Esophagus squamous epithelium (tissue), 5 donors: ENCODE measurements around the gene GRK5. TPM values are rescaled to one million over a fixed set of nuclear protein-coding genes. Genes with fewer than 3 reads are reported as not detected.

ENCODE experiments used
- DNase-seq: peaks from one replicate; lab custom pipeline; 2025; lab: John Stamatoyannopoulos, UW
- H3K27ac ChIP-seq, 4 donors: fragments of 200-600 bp; sonication (generic); one replicate each; pipeline ENCODE4 v1.5.1; 2016 to 2019; ENCODE audit warnings: mild to moderate bottlenecking in 1 of 4
- H3K27me3 ChIP-seq, 4 donors: fragments of 200-600 bp; sonication (generic); 1 replicate in 3 of 4; 2 replicates in 1 of 4; pipeline versions ENCODE4 v1.5.1 to v1.6.0; 2017 to 2021; ENCODE audit warnings: antibody characterized with exemption in 1 of 4
- H3K36me3 ChIP-seq, 3 donors: fragments of 200-600 bp; sonication (generic); one replicate each; pipeline ENCODE4 v1.5.1; 2016 to 2019
- H3K4me1 ChIP-seq, 3 donors: fragments of 200-600 bp; sonication (generic); one replicate each; pipeline ENCODE4 v1.5.1; 2017 to 2019
- H3K4me3 ChIP-seq, 4 donors: fragments of 200-600 bp; sonication (generic); 1 replicate in 3 of 4; 2 replicates in 1 of 4; pipeline ENCODE4 v1.5.1; 2016 to 2019; ENCODE audit warnings: mild to moderate bottlenecking in 2 of 4, moderate library complexity in 1 of 4
- H3K9me3 ChIP-seq, 3 donors: fragments of 200-600 bp; sonication (generic); one replicate each; pipeline ENCODE4 v1.5.1; 2016 to 2019
- POLR2A ChIP-seq, 4 donors: fragments of 450-650 bp; IDR thresholded peaks; one replicate each; pipeline ENCODE4 v1.6.1; 2017; ENCODE audit warnings: antibody characterized with exemption in 4 of 4, mild to moderate bottlenecking in 4 of 4, moderate library complexity in 3 of 4
- WGBS, 2 donors: methylation state at CpG; one replicate each; pipeline ENCODE4 v1.1.5; 2018; 5-methylcytosine and 5-hydroxymethylcytosine counted together
- intact Hi-C: fragments of 100-400 bp; cut with DNase I; formaldehyde crosslinking; loops from one replicate; pipeline ENCODE4 v1.15.0; 2022
- total RNA-seq, 4 donors: library from RNA; depleted of rRNA; stranded (reverse); fragments of >200 nt; gene quantifications; one replicate each; pipeline ENCODE4 v1.1.0, GENCODE V29; 2016
- TF ChIP-seq, protein P1 (sequence below), 6 experiments: fragments of 450-650 bp in 4 of 6; fragments of 200-600 bp in 2 of 6; sonication (generic) in 2 of 6; IDR thresholded peaks; one replicate each; pipeline ENCODE4 v1.5.1; 2016 to 2019; ENCODE audit warnings: antibody characterized with exemption in 6 of 6, mild to moderate bottlenecking in 4 of 6, moderate library complexity in 4 of 6
- donor health status: DM: yes; HTN: yes; CAD: no.

GRK5 gene
- total RNA-seq, 4 donors from 2014 or later = 2.4 to 18.9 (median 6.3) TPM

- H3K27me3 ChIP-seq = peaks cover 0 to 5% (median 0%) of the 10 kb centered on the region in 4 donors
- H3K4me1 ChIP-seq = peaks cover 0 to 12% (median 5%) of the 10 kb centered on the region in 3 donors
- TF ChIP-seq, protein P1, sequence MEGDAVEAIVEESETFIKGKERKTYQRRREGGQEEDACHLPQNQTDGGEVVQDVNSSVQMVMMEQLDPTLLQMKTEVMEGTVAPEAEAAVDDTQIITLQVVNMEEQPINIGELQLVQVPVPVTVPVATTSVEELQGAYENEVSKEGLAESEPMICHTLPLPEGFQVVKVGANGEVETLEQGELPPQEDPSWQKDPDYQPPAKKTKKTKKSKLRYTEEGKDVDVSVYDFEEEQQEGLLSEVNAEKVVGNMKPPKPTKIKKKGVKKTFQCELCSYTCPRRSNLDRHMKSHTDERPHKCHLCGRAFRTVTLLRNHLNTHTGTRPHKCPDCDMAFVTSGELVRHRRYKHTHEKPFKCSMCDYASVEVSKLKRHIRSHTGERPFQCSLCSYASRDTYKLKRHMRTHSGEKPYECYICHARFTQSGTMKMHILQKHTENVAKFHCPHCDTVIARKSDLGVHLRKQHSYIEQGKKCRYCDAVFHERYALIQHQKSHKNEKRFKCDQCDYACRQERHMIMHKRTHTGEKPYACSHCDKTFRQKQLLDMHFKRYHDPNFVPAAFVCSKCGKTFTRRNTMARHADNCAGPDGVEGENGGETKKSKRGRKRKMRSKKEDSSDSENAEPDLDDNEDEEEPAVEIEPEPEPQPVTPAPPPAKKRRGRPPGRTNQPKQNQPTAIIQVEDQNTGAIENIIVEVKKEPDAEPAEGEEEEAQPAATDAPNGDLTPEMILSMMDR (IDR thresholded peaks at IDR 0.05) = no peak
- TF ChIP-seq POLR2A (IDR thresholded peaks at IDR 0.05) = no peak
- intact Hi-C loops = no loop called here
- no peak overlapping the region for H3K4me3 ChIP-seq
- WGBS, 2 donors = 23 to 30% methylated on average over 4 of the region's 4 CpGs
- no peak for DNase-seq
- no peaks in the 10 kb centered on the region for H3K9me3 ChIP-seq
- H3K27ac ChIP-seq = no peak overlapping the region
- no peaks in the 10 kb centered on the region for H3K36me3 ChIP-seq
These were observed 273.3 kb downstream of the GRK5 start for GRCh38 chr10:119480667-119481066.

GRCh38 chr10:119481781-119482426, 274.5 kb downstream of the GRK5 start:
- Histone ChIP-seq H3K27ac (no peak overlapping the region), H3K36me3 (no peaks in the 10 kb centered on the region), H3K4me3 (no peak overlapping the region), H3K4me1 (peaks cover 0 to 12% (median 5%) of the 10 kb centered on the region in 3 donors), H3K27me3 (no peaks in the 10 kb centered on the region), H3K9me3 (no peaks in the 10 kb centered on the region)
- intact Hi-C loops = no loop called here
- TF ChIP-seq POLR2A (IDR thresholded peaks at IDR 0.05) = no peak
- TF ChIP-seq, protein P1 (IDR thresholded peaks at IDR 0.05) = no peak
- DNase-seq = no peak
- WGBS, 2 donors = 81 to 90% methylated on average over 12 of the region's 12 CpGs

GRCh38 chr10:119483001-119483400, 275.6 kb downstream of the GRK5 start:
- H3K27me3 ChIP-seq = no peaks in the 10 kb centered on the region
- H3K4me1 ChIP-seq = peaks cover 0 to 12% (median 5%) of the 10 kb centered on the region in 3 donors
- H3K36me3 ChIP-seq = no peaks in the 10 kb centered on the region
- 85 to 92% methylated on average over 5 to 6 of the region's 6 CpGs for WGBS, 2 donors
- H3K27ac ChIP-seq = no peak overlapping the region
- no peak for DNase-seq
- H3K4me3 ChIP-seq = no peak overlapping the region
- TF ChIP-seq POLR2A (IDR thresholded peaks at IDR 0.05) = no peak
- TF ChIP-seq, protein P1 (IDR thresholded peaks at IDR 0.05) = no peak
- intact Hi-C loops = no loop called here
- H3K9me3 ChIP-seq = no peaks in the 10 kb centered on the region

DNA sequence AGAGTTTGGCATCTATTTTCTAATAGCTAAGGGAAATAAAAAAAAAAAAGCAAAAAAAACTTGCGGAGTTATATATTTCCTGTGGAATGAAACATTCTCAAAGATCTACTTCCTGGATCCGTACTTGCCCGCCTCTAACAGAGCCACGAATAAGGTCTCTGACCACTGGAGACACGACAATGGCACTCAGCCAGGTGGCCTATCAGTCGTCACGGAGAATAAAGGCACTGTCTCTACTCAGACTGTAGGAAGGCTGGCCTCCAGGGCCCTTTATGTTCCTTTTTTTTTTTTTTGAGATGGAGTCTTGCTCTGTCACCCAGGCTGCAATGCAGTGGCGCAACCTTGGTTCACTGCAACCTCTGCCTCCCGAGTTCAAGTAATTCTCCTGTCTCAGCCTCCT, 276.5 kb downstream of the GRK5 start:
- DNase-seq = no peak
- Histone ChIP-seq H3K27ac (no peak overlapping the region), H3K4me1 (peaks cover 0 to 8% (median 2%) of the 10 kb centered on the region in 3 donors), H3K27me3 (no peaks in the 10 kb centered on the region), H3K36me3 (no peaks in the 10 kb centered on the region), H3K4me3 (no peak overlapping the region), H3K9me3 (no peaks in the 10 kb centered on the region)
- 70 to 84% methylated on average over 8 to 9 of the region's 9 CpGs for WGBS, 2 donors
- intact Hi-C loops = no loop called here
- TF ChIP-seq, protein P1 (IDR thresholded peaks at IDR 0.05) = no peak
- TF ChIP-seq POLR2A (IDR thresholded peaks at IDR 0.05) = no peak

GRCh38 chr10:119488675-119489074, 281.3 kb downstream of the GRK5 start:
- no peaks in the 10 kb centered on the region for H3K9me3 ChIP-seq
- intact Hi-C loops = no loop called here
- DNase-seq = no peak
- no peak overlapping the region for H3K4me3 ChIP-seq
- no peaks in the 10 kb centered on the region for H3K36me3 ChIP-seq
- peaks cover 0 to 30% (median 10%) of the 10 kb centered on the region in 3 donors for H3K4me1 ChIP-seq
- no peaks in the 10 kb centered on the region for H3K27me3 ChIP-seq
- 73 to 90% methylated on average over 7 of the region's 7 CpGs for WGBS, 2 donors
- H3K27ac ChIP-seq = no peak overlapping the region
- TF ChIP-seq, protein P1 (IDR thresholded peaks at IDR 0.05) = no peak
- no peak for TF ChIP-seq POLR2A (IDR thresholded peaks at IDR 0.05)
